DND-41 (cell line): ENCODE data around the gene AQP5.

Experiments used
- EZH2 ChIP-seq: IDR thresholded peaks from 3 replicates; pipeline ENCODE4 v1.6.1; 2012; ENCODE audit warnings: borderline replicate concordance, low read depth, mild to moderate bottlenecking, moderate library complexity, low read length, inconsistent platforms; ENCODE audit not compliant: severe bottlenecking
- TF ChIP-seq, protein P1 (sequence below): IDR thresholded peaks from 2 replicates; pipeline ENCODE4 v1.5.1; 2012; ENCODE audit warnings: borderline replicate concordance, low read length, moderate library complexity, mild to moderate bottlenecking; ENCODE audit not compliant: poor library complexity, severe bottlenecking; ENCODE audit errors: extremely low read depth

GRCh38 chr12:49962861-49963765, 1.4 kb downstream of the AQP5 start:
- no peak for TF ChIP-seq EZH2
- TF ChIP-seq, protein P1, sequence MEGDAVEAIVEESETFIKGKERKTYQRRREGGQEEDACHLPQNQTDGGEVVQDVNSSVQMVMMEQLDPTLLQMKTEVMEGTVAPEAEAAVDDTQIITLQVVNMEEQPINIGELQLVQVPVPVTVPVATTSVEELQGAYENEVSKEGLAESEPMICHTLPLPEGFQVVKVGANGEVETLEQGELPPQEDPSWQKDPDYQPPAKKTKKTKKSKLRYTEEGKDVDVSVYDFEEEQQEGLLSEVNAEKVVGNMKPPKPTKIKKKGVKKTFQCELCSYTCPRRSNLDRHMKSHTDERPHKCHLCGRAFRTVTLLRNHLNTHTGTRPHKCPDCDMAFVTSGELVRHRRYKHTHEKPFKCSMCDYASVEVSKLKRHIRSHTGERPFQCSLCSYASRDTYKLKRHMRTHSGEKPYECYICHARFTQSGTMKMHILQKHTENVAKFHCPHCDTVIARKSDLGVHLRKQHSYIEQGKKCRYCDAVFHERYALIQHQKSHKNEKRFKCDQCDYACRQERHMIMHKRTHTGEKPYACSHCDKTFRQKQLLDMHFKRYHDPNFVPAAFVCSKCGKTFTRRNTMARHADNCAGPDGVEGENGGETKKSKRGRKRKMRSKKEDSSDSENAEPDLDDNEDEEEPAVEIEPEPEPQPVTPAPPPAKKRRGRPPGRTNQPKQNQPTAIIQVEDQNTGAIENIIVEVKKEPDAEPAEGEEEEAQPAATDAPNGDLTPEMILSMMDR = no peak
